GM19324 (cell line): Measurements from ENCODE around the gene CYP4F22.
A peak's percentile ranks its signal among the peaks of the same experiment; 100 is the strongest.
"Not testable (repeated sequence)": the region's sequence is repeated elsewhere in the genome, so short reads cannot be mapped to it uniquely, and the experiment has no call there.

Experiments
- ATAC-seq: cut with Tn5 transposase; IDR thresholded peaks from one replicate; pipeline ENCODE4 v1.9.1; 2021; ENCODE audit warnings: mild to moderate bottlenecking, moderate library complexity; ENCODE audit not compliant: unreplicated experiment, low FRiP score

The CYP4F22 gene

GRCh38 chr19:15533522-15533830 is 25.2 kb downstream of the CYP4F22 start:
- not testable (repeated sequence) for ATAC-seq

- ATAC-seq: no peak
These were observed 26.9 kb downstream of the CYP4F22 start for GRCh38 chr19:15534957-15535864.

GRCh38 chr19:15536350-15536749 is 28.0 kb downstream of the CYP4F22 start:
- ATAC-seq: no peak

- no peak for ATAC-seq
These were observed 30.4 kb downstream of the CYP4F22 start for GRCh38 chr19:15538774-15539173.

- ATAC-seq: no peak
These were observed 31.3 kb downstream of the CYP4F22 start for GRCh38 chr19:15539638-15540037.

- ATAC-seq: no peak
These were observed 32.1 kb downstream of the CYP4F22 start for GRCh38 chr19:15540435-15540834.

DNA sequence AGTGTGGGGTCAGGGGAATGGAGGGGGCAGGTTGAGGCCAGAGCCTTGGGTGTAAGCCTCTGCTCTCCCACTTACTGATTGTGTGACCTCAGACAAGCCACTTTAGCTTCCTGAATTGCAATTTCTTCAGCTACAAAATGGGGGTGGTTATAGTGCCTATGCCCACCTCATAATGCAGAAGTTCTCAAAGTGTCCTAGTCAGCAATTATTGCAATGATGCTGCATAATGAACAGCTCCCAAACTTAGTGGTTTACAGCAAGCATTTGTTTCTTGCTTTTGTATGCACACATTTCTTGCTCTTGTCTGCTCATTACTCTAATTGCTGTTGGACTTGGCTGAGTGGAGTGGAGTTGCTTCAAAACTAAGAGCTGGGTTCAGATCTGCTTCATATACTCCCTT is 36.0 kb downstream of the CYP4F22 start:
- no peak for ATAC-seq

DNA sequence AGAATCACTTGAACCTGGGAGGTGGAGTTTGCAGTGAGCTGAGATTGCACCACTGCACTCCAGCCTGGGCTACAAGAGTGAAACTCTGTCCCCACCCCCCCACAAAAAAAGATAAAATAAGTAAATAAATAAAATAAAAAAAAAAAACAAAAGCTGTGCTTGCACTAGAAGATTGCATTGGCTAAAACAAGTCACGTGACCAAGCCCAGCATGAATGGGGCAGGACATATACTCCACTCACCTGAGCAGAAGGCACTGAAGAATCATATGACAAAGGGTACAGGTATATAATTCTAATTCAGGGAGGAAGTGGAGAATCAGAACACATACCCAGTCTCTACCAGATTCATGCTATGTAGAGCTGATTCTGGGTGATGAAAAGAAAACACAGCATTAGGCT is 36.6 kb downstream of the CYP4F22 start:
- ATAC-seq: no peak

- ATAC-seq: no peak
These were observed 40.3 kb downstream of the CYP4F22 start for GRCh38 chr19:15548648-15549047.

DNA sequence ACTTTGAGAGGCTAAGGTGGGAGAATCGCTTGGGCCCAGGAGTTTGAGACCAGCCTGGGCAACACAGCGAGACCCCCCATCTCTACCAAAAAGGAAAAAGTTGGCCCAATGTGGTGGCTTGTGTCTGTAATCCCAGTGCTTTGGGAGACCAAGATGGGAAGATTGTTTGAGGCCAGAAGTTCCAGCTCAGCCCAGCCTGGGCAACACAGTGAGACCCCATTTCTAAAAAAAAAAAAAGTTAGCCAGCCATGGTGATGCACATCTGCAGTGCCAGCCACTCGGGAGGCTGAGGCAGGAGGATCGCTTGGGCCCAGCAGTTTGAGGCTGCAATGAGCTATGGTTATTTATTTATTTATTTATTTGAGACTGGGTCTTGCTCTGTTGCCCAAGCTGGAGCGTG is 41.3 kb downstream of the CYP4F22 start:
- ATAC-seq: no peak

DNA sequence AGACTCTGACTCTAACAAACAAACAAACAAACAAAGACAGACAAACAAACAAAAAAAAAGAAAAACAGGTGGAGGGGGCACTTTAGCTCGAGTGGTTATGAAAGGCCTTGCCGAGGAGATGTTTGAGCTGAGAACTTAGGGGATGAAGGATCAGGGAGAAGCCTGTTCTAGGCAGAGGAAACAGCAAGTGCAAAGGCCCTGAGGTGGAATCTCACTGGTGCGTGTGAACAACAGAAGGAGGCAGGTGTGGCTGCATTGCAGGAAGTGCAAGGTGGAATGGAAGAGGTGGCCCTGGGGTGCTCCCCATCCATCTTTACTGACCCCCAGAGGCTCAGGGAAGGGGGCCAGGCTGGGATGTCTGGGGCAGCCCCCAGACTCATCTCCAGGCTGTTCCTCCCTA is 41.9 kb downstream of the CYP4F22 start:
- ATAC-seq: no peak

DNA sequence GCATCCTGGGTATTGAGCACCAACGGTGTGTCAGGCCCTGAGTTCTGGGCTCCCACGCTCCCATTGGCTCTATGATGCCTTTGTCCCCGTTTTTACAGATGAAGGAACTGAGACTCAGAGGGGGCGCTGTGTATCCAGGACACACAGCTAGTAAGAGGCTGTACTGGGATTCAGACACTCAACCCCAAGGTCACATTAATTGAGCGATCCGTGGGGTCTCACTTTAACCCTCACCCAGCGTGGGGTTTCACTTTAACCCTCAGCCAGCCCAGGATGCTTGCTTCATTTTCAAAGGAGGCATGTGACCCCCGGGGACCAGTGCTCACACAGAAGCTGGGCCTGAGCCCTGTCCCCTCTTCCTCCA is 42.6 kb downstream of the CYP4F22 start:
- ATAC-seq: no peak

- no peak for ATAC-seq
These were observed 43.1 kb downstream of the CYP4F22 start for GRCh38 chr19:15551293-15552004.

- no peak for ATAC-seq
These were observed 46.7 kb downstream of the CYP4F22 start for GRCh38 chr19:15555021-15555420.

DNA sequence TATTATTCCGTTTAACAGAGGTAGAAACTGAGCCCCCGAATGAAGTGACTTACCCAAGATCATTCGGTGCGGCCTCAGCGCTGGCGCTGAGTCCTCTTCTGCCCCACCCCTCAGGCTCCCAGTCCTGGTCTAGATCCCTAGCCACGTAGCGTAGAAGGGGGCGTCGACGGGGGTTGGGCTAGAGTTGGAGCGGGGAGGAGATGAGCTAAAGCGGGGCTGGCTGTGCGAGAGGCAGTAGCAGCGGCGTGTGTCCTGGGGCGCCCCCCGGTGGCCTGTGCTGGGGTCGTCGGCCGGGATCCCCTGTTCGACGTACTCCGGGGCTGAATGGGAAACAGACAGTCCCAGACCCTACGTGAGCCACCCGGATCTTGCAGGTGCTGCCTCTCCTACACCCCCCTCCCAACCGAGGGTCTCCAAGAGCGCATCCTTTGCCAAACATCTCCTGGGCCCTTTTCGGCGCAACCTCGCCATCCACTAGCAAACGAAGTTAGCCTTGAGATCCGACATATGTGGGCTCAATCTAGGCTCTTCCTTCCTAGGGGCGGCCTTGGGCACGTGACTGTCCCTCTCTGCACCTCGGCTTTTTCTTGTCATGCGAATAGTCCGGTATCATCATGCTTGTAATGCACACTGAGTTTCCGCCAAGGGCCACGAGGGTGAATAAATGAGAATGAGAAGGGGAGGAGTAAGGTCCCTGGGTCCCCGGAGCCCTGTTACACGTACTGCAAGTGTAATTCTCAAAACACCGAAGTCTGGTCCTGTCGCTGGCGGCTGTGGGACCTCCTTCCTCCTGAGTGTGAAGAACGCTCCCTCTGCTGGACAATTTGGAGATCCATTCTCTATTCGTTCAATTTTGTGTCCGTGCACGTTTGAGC is 47.7 kb downstream of the CYP4F22 start:
- ATAC-seq: peak; percentile 72

GRCh38 chr19:15556634-15557181 is 48.4 kb downstream of the CYP4F22 start:
- ATAC-seq: no peak

GRCh38 chr19:15557223-15557622 is 48.9 kb downstream of the CYP4F22 start:
- no peak for ATAC-seq

DNA sequence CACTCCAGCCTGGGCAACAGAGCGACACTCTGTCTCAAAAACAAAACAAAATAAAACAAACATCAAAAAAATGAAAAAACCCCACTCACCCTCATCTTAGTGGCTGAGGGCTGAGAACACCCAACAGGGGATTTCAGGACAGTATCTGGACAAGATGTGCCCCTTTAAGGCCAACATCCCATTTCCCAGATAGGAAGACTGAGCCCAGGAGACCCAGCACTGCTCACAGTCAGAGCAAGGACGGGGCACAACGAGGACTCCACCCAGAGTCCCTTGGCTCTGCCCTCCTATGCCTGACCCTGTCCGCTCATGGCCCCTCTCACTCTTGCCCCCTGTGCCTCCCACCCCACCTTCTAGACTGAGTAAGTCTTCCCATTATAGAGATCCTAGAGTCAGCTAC is 53.8 kb downstream of the CYP4F22 start:
- no peak for ATAC-seq

DNA sequence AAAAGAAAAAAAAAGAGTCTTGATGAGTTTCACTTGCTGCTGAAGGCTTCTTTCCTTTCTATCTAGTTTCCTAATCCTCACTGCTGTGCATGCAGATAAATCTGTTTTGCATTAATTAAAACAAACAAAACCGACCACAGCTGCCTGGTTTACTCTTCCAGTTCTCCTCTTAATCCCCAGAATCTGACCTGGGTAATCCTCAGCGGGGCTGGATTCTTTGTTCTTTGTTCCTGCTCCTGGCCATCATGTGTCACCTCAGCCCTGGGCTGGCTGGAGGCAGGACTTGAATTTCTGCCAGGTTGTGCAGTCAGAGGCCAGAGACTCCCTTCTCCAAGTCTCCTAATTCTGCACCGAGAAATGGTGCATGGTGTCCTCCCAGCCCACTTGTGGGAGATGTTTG is 54.5 kb downstream of the CYP4F22 start:
- no peak for ATAC-seq

- no peak for ATAC-seq
These were observed 55.0 kb downstream of the CYP4F22 start for GRCh38 chr19:15563325-15563794.

DNA sequence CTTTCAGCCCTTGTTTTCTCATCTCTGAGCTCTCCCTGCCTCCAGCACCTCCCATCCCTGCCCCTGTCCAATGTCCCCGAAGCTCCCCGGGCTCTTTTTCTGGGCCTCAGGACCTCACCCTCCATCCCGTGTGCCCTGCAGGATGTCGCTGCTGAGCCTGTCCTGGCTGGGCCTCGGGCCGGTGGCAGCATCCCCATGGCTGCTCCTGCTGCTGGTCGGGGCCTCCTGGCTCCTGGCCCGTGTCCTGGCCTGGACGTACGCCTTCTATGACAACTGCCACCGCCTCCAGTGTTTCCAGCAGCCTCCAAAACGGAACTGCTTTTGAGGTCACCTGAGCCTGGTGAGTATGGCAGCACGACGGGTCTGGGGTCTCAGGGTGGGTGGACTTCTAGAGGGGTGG is 55.6 kb downstream of the CYP4F22 start:
- no peak for ATAC-seq
